Ovary (tissue), 9 donors: ENCODE measurements around the gene ERVK3-1. TPM values are rescaled to one million over a fixed set of nuclear protein-coding genes. Genes with fewer than 3 reads are reported as not detected.
"Not testable (repeated sequence)": the region's sequence is repeated elsewhere in the genome, so short reads cannot be mapped to it uniquely, and the experiment has no call there.

Experiments
- DNase-seq, 5 donors: peaks; one replicate each; pipeline ENCODE4 v3.0.0-alpha.2; 2019 to 2020
- H3K27ac ChIP-seq, 2 donors: fragments of 200-600 bp; one replicate each; pipeline versions ENCODE4 v1.5.1 to v1.8.0; 2019 to 2022
- H3K27me3 ChIP-seq: fragments of 200-600 bp; one replicate; pipeline ENCODE4 v1.8.0; 2022
- H3K36me3 ChIP-seq: fragments of 200-600 bp; sonication (generic); one replicate; pipeline ENCODE4 v1.5.1; 2019
- H3K4me1 ChIP-seq: one replicate; pipeline ENCODE4 v1.8.1; 2013; ENCODE audit warnings: mild to moderate bottlenecking, moderate library complexity; ENCODE audit not compliant: insufficient read depth
- H3K4me3 ChIP-seq: fragments of 200-600 bp; sonication (generic); one replicate; pipeline ENCODE4 v1.5.1; 2017
- H3K9me3 ChIP-seq, 2 donors: fragments of 200-600 bp in 1 of 2; sonication (generic) in 1 of 2; one replicate each; pipeline versions ENCODE4 v1.5.1 to v1.8.1; 2013 to 2019; ENCODE audit warnings: mild to moderate bottlenecking in 1 of 2, moderate library complexity in 1 of 2
- EP300 ChIP-seq: sonication (generic); formaldehyde crosslinking; IDR thresholded peaks from one replicate; pipeline ENCODE4 v1.6.1; 2017; ENCODE audit warnings: antibody characterized with exemption
- POLR2A ChIP-seq: fragments of 450-650 bp; IDR thresholded peaks from one replicate; pipeline ENCODE4 v1.6.1; 2017; ENCODE audit warnings: antibody characterized with exemption, mild to moderate bottlenecking, moderate library complexity
- WGBS, 3 donors: extraction: QIAGEN DNeasy Blood & Tissue Kit in 1 of 3; methylation state at CpG; one replicate each; pipeline versions ENCODE4 v1.1.5 to v1.1.7; 2013 to 2017; 5-methylcytosine and 5-hydroxymethylcytosine counted together
- intact Hi-C, 4 donors: fragments of 100-400 bp; cut with DNase I; formaldehyde crosslinking; loops; one replicate each; pipeline versions ENCODE4 v1.11.0 to v1.15.1; 2022 to 2023
- polyA plus RNA-seq, 2 donors: library from polyadenylated mRNA; stranded (reverse); fragments of 200-250 nt in 1 of 2; fragments of 350-450 nt in 1 of 2; fragmentation: Illumina TruSeq in 1 of 2; extraction: RNeasy Lipid Tissue Mini Kit (QIAGEN cat#74804) in 1 of 2; gene quantifications; one replicate each; pipeline ENCODE4 v1.2.3, GENCODE V29; 2013 to 2014
- total RNA-seq, 7 donors: library from RNA; depleted of rRNA in 2 of 7; stranded (reverse); fragments of >200 nt in 2 of 7; fragmentation: NEBNext Ultra II Directional in 3 of 7; extraction: Animal tissue kit (Norgen Biotek cat#: 25700) in 3 of 7; gene quantifications; one replicate each; pipeline versions ENCODE4 v1.1.0 to v1.2.4, GENCODE V29; 2016 to 2023
- TF ChIP-seq, protein P1 (sequence below), 3 donors: fragments of 450-650 bp in 2 of 3; fragments of 200-600 bp in 1 of 3; IDR thresholded peaks; one replicate each; pipeline versions ENCODE4 v1.5.1 to v1.8.0; 2016 to 2022; ENCODE audit warnings: antibody characterized with exemption in 3 of 3, mild to moderate bottlenecking in 1 of 3
- donor health status: DM: no; HTN: no; CAD: no; lungs with moderate emphysema.
- donor health status: DM: no; HTN: no; CAD: no.
- donor health status: Bipolar disorder and iron deficiency.
- donor health status: DM: yes; HTN: yes; CAD: no.
- donor health status: DM: no; HTN: no; CAD: no.
- donor health status: DM: yes; HTN: yes; CAD: no.

The ERVK3-1 gene
- total and polyA plus RNA-seq, 9 donors = 26.9 to 52.5 (median 29.9) TPM

DNA sequence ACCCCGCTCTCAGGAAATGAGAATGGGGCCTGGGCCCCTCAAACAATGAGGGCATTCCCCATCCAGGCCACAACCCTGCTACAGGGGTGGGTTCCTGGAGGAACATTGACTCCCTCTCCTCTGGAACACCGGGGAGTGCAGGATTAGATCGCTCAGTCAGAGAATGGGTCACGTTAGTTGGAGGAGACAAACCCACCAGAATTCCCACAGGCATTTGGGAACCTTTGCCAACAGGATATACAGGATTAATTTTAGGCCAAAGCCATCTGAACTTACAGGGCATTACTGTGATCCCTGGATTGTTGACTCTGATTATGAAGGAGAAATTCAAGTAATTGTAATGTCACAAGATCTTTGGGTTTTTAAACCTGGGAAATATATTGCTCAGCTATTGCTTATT, 2.6 kb downstream of the ERVK3-1 start:
- WGBS, 3 donors = 91 to 97% (median 91%) methylated on average over 4 of the region's 4 CpGs
- TF ChIP-seq EP300 (no peak), POLR2A (no peak)
- TF ChIP-seq, protein P1, sequence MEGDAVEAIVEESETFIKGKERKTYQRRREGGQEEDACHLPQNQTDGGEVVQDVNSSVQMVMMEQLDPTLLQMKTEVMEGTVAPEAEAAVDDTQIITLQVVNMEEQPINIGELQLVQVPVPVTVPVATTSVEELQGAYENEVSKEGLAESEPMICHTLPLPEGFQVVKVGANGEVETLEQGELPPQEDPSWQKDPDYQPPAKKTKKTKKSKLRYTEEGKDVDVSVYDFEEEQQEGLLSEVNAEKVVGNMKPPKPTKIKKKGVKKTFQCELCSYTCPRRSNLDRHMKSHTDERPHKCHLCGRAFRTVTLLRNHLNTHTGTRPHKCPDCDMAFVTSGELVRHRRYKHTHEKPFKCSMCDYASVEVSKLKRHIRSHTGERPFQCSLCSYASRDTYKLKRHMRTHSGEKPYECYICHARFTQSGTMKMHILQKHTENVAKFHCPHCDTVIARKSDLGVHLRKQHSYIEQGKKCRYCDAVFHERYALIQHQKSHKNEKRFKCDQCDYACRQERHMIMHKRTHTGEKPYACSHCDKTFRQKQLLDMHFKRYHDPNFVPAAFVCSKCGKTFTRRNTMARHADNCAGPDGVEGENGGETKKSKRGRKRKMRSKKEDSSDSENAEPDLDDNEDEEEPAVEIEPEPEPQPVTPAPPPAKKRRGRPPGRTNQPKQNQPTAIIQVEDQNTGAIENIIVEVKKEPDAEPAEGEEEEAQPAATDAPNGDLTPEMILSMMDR (IDR thresholded peaks at IDR 0.05) = no peak
- intact Hi-C loops = no loop called here
- no peak overlapping the region for H3K27ac ChIP-seq
- DNase-seq = no peak
- H3K9me3 ChIP-seq = no peaks in the 10 kb centered on the region
- no peak overlapping the region for H3K4me3 ChIP-seq
- H3K36me3 ChIP-seq = no peaks in the 10 kb centered on the region
- H3K4me1 ChIP-seq = peaks cover 2% of the 10 kb centered on the region
- no peaks in the 10 kb centered on the region for H3K27me3 ChIP-seq

- intact Hi-C loops, H3K9me3 ChIP-seq, H3K36me3 ChIP-seq, H3K27me3 ChIP-seq, H3K4me3 ChIP-seq, H3K4me1 ChIP-seq, H3K27ac ChIP-seq: not testable (repeated sequence)
- TF ChIP-seq, protein P1 (IDR thresholded peaks at IDR 0.05) = peak in 1 of 3 donors; percentile 11
- DNase-seq = peak in 1 of 5 donors; percentile 52
- 60 to 69% (median 62%) methylated on average over 13 of the region's 13 CpGs for WGBS, 3 donors
These were observed 5.5 kb downstream of the ERVK3-1 start for GRCh38 chr19:58310685-58311084.

DNA sequence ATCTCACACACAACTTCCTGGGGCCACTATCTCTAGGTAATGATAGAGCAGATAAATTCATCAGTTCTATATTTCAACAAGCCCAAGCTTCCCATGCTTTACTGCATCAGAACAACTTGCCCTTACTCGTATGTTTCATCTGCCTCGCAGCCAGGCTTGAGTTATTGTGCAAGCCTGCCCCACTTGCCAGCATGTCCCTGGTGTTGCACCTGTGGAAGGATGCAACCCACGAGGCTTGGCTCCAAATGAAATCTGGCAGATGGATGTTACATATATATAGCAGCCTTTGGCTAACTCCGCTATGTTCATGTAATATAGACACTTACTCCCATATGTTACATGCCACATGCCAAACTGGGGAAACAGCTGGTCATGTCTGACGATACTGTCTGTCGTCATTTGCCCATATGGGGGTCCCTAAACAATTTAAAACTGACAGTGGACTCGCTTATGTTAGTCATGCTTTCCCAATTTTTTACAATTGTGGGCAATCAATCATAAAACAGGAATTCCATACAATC, 6.2 kb downstream of the ERVK3-1 start:
- H3K4me3 ChIP-seq = no peak overlapping the region
- no peak overlapping the region for H3K27ac ChIP-seq
- 93 to 95% (median 93%) methylated on average over 7 of the region's 7 CpGs for WGBS, 3 donors
- H3K27me3 ChIP-seq = no peaks in the 10 kb centered on the region
- intact Hi-C loops = no loop called here
- no peaks in the 10 kb centered on the region for H3K4me1 ChIP-seq
- no peak for DNase-seq
- H3K9me3 ChIP-seq = no peaks in the 10 kb centered on the region
- TF ChIP-seq POLR2A = no peak
- no peaks in the 10 kb centered on the region for H3K36me3 ChIP-seq

DNA sequence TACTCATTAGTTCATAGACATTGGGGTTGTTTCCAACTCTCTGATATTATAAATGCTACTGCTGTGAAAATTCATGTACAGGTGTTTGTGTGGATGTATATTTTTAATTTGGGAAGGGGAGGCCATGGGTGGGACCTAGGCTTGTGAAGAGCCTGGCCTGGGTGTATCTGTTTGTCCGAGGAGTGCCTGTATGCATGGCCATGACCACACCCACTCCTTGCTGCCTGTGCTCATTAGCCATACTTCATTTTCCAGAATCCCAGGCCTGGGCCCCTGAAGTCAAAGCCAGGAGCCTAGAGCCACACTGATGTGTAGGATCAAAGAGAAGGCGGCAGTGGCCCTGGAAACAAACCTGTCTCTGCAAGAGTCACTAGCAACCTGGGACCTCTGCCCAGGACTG, 10.4 kb downstream of the ERVK3-1 start:
- H3K4me1 ChIP-seq = no peaks in the 10 kb centered on the region
- intact Hi-C loops = no loop called here
- DNase-seq = no peak
- H3K36me3 ChIP-seq = no peaks in the 10 kb centered on the region
- no peaks in the 10 kb centered on the region for H3K27me3 ChIP-seq
- no peaks in the 10 kb centered on the region for H3K9me3 ChIP-seq
- TF ChIP-seq EP300 = no peak
- no peak for TF ChIP-seq POLR2A
- TF ChIP-seq, protein P1 (IDR thresholded peaks at IDR 0.05) = no peak
- no peak overlapping the region for H3K27ac ChIP-seq
- H3K4me3 ChIP-seq = no peak overlapping the region
- 93 to 97% (median 95%) methylated on average over 2 of the region's 2 CpGs for WGBS, 3 donors

- Histone ChIP-seq H3K36me3 (no peaks in the 10 kb centered on the region), H3K27me3 (no peaks in the 10 kb centered on the region), H3K4me1 (no peaks in the 10 kb centered on the region), H3K9me3 (no peaks in the 10 kb centered on the region), H3K4me3 (no peak overlapping the region), H3K27ac (no peak overlapping the region)
- intact Hi-C loops = no loop called here
- no peak for DNase-seq
- WGBS, 3 donors = 50 to 57% (median 51%) methylated on average over 7 of the region's 7 CpGs
- TF ChIP-seq EP300 = no peak
These were observed 12.4 kb downstream of the ERVK3-1 start for GRCh38 chr19:58317476-58318072.
